Measurements from ENCODE around the gene PHF24.
"Not testable (repeated sequence)": the region's sequence is repeated elsewhere in the genome, so short reads cannot be mapped to it uniquely, and the experiment has no call there.

Gene PHF24

GRCh38 chr9:34996905-34997279 lies 38.8 kb downstream of the PHF24 start:
- DNase-seq (ENCODE audit: low spot score), result no peak

- DNase-seq (ENCODE audit: low spot score), result no peak
Measured at GRCh38 chr9:34997379-34997781, 39.3 kb downstream of the PHF24 start.

GRCh38 chr9:34998266-34998665 lies 40.2 kb downstream of the PHF24 start:
- DNase-seq (ENCODE audit: low spot score), result peak; percentile 0

- DNase-seq (ENCODE audit: low spot score), result peak; percentile 1
Measured at GRCh38 chr9:34999576-34999975, 41.5 kb downstream of the PHF24 start.

DNA sequence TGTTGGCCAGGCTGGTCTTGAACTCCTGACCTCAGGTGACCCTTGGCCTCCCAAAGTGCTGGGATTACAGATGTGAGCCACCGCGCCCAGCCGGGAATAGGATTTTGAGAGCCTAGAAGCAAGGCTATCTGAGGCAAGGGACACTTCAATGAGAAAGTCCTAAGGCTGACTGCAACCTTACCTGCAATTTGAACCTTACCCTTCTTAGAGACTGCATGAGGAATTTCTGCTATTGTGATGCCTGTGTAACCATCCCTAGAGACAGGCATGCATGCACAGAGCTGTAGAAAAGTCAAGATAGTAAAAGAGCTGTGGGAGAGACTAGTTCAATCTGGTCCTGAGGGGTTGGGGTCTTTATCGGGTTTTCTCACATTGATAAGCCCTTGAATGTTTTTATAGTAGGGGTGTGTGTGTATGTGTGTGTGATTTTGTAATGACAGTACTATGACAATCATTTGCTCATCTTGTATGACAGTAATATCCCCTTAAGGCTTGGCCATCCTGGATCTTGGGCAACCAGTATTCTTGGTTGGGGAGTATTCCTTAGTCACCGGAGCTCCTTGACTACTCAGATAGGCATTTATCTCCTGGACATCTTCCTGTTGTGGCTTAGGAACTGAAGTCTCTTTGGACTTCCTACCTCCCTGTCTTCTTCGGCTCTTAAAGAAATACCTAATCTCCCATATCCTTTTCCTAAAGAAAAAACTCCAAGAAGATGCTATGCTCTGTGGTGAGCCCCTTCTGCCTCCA lies 42.6 kb downstream of the PHF24 start:
- peak; percentile 79 for DNase-seq (ENCODE audit: low spot score)

DNA sequence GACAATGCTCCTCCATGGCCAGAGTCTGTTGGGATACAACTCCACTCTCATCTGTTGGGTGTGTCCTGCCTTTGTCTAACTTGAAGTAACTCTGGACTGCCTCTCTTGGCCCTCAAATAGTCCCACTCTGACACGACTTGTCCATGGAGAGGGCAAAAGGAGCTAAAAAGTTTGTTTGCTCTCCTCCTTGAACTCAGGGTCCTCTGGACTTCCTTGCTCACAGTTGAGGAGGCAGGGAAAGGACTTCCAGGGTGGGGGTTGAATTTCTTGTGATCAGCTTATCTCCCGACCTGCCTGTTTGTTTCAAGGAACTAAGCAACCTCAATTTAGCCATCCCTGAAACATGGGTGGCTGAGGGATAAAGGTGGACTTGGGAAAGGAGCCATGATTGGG lies 43.2 kb downstream of the PHF24 start:
- DNase-seq (ENCODE audit: low spot score), result no peak

- DNase-seq (ENCODE audit: low spot score), result peak; percentile 4
Measured at GRCh38 chr9:35001803-35002502, 43.9 kb downstream of the PHF24 start.

DNA sequence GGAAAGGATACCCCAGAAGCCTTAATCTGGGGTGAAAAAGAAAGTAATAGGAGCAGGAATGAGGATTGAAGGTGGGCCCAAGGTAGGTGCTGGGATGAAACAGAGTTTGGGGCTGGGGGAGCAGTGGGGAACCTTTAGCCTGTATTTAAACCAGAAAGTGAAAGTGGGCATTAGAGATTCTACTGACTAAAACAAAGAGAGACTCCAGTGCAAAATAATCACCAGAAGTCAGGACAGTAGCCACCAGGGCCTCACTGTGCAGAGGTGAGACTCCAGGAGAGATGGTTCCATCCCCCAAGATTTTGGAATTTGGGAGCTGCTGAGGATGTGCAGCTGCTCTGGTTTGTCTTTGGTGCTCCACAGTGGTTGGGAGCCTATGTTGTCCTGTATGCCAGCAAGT lies 44.5 kb downstream of the PHF24 start:
- peak; percentile 2 for DNase-seq (ENCODE audit: low spot score)

DNA sequence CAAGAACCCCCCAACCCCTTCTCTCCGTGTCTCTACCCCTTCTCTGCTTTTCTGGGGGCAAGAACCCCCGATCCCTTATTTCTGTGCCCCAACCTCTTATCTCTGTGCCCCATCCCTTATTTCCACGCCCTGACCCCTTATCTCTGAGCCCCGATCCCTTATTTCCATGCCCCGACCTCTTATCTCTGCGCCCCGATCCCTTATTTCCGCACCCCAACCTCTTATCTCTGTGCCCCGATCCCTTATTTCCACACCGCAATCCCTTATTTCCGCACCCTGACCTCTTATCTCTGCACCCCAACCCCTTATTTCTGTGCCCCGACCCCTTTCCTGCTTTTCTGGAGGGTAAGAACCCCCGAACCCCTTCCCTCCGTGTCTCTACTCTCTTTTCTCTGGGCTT lies 46.2 kb downstream of the PHF24 start:
- not testable (repeated sequence) for DNase-seq (ENCODE audit: low spot score)

DNA sequence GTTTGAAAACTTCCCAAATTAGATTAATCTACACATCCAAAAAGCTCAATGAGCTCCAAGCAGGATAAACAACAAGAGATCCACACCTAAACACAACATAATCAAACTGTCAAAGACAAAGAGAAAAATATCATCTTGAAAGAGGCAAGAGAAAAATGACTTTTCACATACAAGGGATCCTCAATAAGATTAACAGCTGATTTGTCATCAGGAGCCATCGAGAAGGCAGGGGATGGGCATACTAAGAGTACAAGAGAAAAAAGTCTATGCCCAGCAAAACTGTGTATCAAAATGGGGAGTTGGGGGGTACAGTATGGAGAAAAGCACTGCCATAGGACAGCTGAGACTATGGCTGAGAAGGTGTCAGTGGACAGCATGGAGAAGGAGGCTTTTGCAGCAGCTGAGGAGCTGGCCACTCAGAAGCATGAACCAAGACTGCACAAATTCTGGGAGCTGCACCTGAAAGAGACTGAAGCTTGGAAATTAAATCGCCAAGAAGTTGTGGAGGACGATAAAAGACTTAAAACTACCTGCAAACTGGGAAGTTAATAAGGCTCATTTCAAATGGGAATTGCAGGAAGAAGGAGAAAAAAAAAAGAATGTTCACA lies 52.4 kb downstream of the PHF24 start:
- DNase-seq (ENCODE audit: low spot score), result no peak

DNA sequence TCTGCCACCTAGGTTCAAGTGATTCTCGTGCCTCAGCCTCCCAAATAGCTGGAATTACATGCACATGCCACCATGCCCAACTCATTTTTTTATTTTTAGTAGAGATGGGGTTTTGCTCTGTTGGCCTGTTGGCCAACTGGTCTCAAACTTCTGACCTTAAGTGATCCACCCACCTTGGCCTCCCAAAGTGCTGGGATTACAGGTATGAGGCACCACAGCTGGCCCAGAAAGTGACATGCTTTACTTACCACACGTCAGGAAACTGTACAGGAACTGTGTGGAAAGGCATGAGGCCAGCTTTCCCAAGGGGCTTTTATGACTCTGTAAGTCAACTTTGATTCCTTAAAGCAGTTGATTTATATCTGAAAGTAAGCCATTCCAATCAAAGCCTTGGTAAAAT lies 56.4 kb downstream of the PHF24 start:
- DNase-seq (ENCODE audit: low spot score), result no peak

DNA sequence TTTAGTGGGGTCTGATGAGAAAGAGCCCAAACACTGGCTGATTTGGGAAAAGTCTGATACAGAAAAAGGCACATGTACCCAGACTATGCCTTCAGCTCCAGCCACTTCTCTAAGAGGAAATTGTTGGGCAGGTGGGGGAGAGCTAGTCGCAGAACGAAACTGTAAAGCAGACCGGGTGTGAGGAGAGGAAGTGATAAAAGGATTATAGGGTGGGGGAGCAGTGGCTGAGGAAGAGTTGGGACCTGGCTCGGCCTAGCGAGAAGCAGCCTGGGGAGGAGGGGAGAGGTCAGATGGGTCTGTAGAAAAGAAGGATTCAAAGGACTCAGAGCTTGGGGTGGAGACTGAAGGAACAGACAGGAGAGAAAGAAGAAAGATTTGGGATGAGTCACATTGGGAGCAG lies 65.4 kb downstream of the PHF24 start:
- not testable (repeated sequence) for DNase-seq (ENCODE audit: low spot score)

DNA sequence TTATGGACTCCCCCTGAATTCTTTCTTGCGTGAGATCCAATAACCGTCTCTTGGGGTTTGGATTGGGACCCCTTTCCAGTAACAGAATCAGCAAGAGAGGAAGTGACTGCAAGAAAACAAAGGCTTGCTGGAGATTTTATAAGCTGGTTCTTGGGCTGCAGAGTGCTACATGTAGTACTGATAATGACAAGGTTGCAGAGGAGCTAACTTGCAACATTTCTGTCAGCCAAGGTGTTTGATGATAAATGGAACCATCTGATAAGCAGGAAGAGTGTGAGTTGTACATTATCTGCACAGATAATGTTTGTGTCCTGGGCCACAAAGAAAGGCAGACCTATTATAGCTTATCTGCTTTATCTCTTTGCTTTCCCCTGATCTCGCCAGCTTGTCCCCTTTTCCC lies 68.6 kb downstream of the PHF24 start:
- DNase-seq (ENCODE audit: low spot score), result no peak

GRCh38 chr9:35027374-35027773 lies 69.3 kb downstream of the PHF24 start:
- no peak for DNase-seq (ENCODE audit: low spot score)

GRCh38 chr9:35027860-35028259 lies 69.8 kb downstream of the PHF24 start:
- DNase-seq (ENCODE audit: low spot score), result no peak

- no peak for DNase-seq (ENCODE audit: low spot score)
Measured at GRCh38 chr9:35028341-35028740, 70.3 kb downstream of the PHF24 start.

GRCh38 chr9:35029241-35029640 lies 71.2 kb downstream of the PHF24 start:
- no peak for DNase-seq (ENCODE audit: low spot score)

GRCh38 chr9:35029852-35030251 lies 71.8 kb downstream of the PHF24 start:
- DNase-seq (ENCODE audit: low spot score), result no peak

Data from AG20443 (cell line).